AG10803 (cell line): ENCODE measurements around the gene RGS6.
A peak's percentile ranks its signal among the peaks of the same experiment; 100 is the strongest.

ENCODE experiments used
- DNase-seq: peaks from one replicate; pipeline ENCODE4 v3.0.0; 2010; ENCODE audit warnings: low read depth
- H3K4me3 ChIP-seq: 2 replicates; pipeline ENCODE4 v1.5.1; 2011; ENCODE audit warnings: mild to moderate bottlenecking, low read length, control low read depth
- TF ChIP-seq, protein P1 (sequence below): conservative IDR thresholded peaks from 2 replicates; pipeline ENCODE4 v1.5.1; 2011; ENCODE audit warnings: mild to moderate bottlenecking, low read length, control low read depth, inconsistent platforms

RGS6 gene

DNA sequence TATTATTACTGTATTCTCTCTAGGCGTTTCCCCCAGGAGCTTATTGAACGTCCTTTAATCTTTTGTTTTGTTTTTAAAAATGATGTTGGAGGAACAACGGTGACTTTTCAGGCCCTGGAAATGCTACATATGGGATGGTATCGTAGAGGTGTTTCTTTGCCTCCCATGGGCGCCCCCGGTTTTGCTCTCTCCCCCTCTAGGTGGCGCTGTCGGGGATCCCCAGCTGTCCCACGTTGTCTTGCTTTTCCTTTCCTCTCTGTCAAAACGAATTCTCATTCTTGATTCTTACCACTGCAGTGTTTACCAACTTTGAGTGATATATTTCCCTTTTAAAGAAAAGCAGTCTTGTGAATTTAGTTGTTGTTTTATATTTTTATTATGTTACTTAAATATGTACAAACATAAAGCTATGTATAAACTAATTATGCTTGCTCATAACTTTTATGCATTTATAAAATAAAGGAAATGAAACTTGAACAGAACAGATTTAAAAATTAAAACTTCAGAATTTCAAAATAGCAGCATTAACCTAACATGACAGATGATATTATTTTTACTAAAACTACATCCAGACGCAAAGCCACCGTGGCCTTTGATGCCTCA is 171.9 kb downstream of the RGS6 start:
- no peak for DNase-seq
- no peak overlapping the region for H3K4me3 ChIP-seq
- TF ChIP-seq, protein P1, sequence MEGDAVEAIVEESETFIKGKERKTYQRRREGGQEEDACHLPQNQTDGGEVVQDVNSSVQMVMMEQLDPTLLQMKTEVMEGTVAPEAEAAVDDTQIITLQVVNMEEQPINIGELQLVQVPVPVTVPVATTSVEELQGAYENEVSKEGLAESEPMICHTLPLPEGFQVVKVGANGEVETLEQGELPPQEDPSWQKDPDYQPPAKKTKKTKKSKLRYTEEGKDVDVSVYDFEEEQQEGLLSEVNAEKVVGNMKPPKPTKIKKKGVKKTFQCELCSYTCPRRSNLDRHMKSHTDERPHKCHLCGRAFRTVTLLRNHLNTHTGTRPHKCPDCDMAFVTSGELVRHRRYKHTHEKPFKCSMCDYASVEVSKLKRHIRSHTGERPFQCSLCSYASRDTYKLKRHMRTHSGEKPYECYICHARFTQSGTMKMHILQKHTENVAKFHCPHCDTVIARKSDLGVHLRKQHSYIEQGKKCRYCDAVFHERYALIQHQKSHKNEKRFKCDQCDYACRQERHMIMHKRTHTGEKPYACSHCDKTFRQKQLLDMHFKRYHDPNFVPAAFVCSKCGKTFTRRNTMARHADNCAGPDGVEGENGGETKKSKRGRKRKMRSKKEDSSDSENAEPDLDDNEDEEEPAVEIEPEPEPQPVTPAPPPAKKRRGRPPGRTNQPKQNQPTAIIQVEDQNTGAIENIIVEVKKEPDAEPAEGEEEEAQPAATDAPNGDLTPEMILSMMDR = peak; percentile 22; the same call in 1 of the 2 replicates

DNA sequence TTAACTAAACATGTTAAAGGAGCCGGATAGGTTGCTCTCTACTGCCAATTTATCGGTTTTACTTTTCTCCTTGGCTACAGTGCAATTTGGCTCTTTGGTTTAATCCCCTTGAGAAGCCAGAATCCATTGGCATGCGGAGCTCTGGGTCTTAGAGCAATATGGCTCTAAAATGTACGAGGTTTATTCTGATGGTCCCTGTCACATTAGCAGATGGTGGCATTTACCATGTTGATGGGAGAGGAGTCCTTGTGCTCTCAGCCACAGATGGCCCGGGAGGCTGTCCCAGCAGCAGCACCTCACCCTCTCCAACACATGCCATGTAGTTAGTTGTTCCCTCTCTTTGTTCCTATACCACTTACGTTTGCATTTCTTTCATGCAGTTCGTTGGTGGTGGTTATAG is 179.7 kb downstream of the RGS6 start:
- TF ChIP-seq, protein P1 = no peak
- DNase-seq = no peak

DNA sequence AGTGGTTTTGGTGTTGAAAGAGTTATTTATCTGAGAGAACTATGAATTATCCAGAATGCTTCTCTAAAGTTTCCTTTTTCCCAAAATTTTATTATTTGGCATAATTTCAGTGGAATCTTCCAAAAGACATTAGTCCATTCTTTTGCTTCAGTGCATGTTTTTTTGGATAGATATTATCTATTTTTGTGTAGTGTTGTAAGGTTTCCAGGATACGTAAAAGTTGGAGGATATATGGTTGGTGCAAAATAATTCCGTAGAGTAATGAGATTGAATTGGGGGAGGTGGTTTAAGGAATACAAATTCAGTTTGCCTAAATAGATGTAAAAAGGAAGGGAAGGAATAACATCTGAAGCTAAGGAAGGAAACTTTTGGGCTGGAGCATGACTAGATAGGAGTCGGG is 186.6 kb downstream of the RGS6 start:
- TF ChIP-seq, protein P1 = no peak
- H3K4me3 ChIP-seq = no peak overlapping the region
- DNase-seq = no peak

More for the DNA sequence above, 179.7 kb downstream of the RGS6 start:
- no peak overlapping the region for H3K4me3 ChIP-seq

DNA sequence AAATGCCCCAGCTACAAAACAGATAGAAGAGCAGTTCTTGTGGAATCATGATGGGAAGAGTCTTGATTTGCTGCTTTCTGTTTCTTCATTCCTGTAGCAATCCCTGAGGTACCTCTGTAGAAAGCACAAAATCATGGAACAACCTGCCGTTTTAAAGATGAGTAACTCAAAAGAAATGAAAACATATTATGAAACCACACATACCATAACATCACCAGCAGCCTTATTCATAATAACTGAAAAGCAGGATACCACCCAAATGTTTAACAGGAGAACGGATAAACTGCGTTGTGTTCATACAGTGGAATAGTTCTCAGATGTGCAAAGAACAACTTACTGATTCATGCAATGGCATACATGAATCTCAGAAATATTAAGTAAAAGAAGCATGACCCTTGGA is 188.1 kb downstream of the RGS6 start:
- TF ChIP-seq, protein P1 = no peak
- no peak for DNase-seq

DNA sequence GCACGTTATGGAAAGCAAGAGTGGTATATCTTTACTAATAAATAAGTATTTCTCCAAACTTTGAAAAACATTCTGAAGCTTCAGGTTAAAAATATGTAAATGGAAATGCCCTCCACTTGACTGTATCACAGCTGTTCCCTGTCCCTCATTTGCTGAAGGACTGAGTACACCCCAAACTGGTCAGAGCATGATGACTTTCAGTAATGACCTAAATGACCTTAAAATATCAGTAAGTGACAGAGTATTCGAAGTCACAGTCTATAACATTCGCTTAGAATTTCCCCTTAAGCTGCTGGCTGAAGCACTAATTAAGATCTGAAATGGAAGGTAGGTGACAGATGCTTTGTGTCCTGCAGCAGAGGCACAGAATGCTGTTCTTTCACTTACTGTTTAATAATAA is 191.5 kb downstream of the RGS6 start:
- H3K4me3 ChIP-seq = no peak overlapping the region
- TF ChIP-seq, protein P1 = no peak
- no peak for DNase-seq

More for the DNA sequence above, 188.1 kb downstream of the RGS6 start:
- H3K4me3 ChIP-seq = no peak overlapping the region

DNA sequence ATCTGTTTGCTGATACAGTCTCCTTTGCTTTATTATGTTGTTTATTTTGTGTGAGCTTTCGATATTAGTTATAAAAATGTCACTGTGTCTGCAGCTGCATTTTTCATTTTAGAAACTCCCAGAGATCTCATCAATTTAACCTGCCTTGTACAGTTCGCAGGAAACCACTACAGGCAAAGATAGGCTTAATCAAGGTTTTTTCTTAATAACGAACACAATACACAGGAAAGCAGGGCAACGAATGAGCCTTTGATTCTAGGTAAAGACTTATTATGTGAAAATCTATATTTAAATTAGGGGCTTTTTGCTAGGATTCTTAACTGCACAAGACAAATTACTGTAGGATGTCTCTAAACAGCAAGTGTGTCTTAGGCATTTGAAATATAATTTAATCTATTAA is 191.9 kb downstream of the RGS6 start:
- DNase-seq = no peak
- no peak overlapping the region for H3K4me3 ChIP-seq
- TF ChIP-seq, protein P1 = no peak

DNA sequence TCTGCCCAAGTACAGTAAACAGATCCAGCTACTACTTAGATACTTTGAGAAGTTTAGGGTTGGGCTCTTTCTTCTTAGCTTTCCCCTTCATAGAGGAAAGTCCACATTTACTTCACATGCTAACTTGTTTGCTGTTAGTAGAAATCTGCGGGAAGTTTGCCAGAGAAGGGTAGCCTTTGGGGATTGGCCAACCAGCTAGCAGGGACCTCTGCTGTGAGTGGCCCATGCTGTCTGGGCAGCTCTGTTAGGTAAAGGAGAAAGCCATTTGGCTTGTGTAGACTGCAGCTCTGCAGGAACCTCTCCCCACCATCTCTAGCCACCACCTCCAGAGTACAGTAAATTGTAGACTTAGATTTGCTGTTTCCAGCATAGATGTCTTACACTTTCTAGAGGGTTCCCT is 193.9 kb downstream of the RGS6 start:
- no peak overlapping the region for H3K4me3 ChIP-seq
- TF ChIP-seq, protein P1 = no peak
- no peak for DNase-seq
